GM12865 (cell line): ENCODE data around the gene GLRA2.

ENCODE experiments used
- DNase-seq: peaks from one replicate; pipeline ENCODE4 v3.0.0; 2010; ENCODE audit warnings: low read depth
- H3K4me3 ChIP-seq: 2 replicates; pipeline ENCODE4 v1.5.1; 2011; ENCODE audit warnings: mild to moderate bottlenecking, low read depth, low read length, control low read depth
- CTCF ChIP-seq: IDR thresholded peaks from 2 replicates; pipeline ENCODE4 v1.5.1; 2011; ENCODE audit warnings: low read length, control low read depth, low read depth, inconsistent platforms; ENCODE audit not compliant: insufficient read depth; ENCODE audit errors: missing control alignments

Gene GLRA2

GRCh38 chrX:14616301-14616700 is 87.0 kb downstream of the GLRA2 start:
- no peak for DNase-seq
- no peak overlapping the region for H3K4me3 ChIP-seq
- TF ChIP-seq CTCF = no peak

- TF ChIP-seq CTCF = no peak
- DNase-seq = no peak
- no peak overlapping the region for H3K4me3 ChIP-seq
These were observed 87.5 kb downstream of the GLRA2 start for GRCh38 chrX:14616836-14617235.

GRCh38 chrX:14618177-14618965 is 89.0 kb downstream of the GLRA2 start:
- H3K4me3 ChIP-seq = no peak overlapping the region
- no peak for TF ChIP-seq CTCF
- DNase-seq = no peak

GRCh38 chrX:14630733-14631132 is 101.4 kb downstream of the GLRA2 start:
- TF ChIP-seq CTCF = no peak
- no peak for DNase-seq
- no peak overlapping the region for H3K4me3 ChIP-seq

- TF ChIP-seq CTCF = no peak
- DNase-seq = no peak
These were observed 112.6 kb downstream of the GLRA2 start for GRCh38 chrX:14641681-14642655.

GRCh38 chrX:14660970-14661369 is 131.6 kb downstream of the GLRA2 start:
- no peak for TF ChIP-seq CTCF
- no peak for DNase-seq
- no peak overlapping the region for H3K4me3 ChIP-seq

More at GRCh38 chrX:14641681-14642655, 112.6 kb downstream of the GLRA2 start:
- H3K4me3 ChIP-seq = no peak overlapping the region
